ENCODE data around the gene TFE3.
A peak's percentile ranks its signal among the peaks of the same experiment; 100 is the strongest.

Gene TFE3

GRCh38 chrX:49043220-49043986 lies at the start of gene TFE3:
Gene TFE3 (minus strand): TSS chrX:49043357. CDS start chrX:49043226, 131 bp downstream.
- peak within 1 kb of the TSS; percentile 82 for H3K4me3 ChIP-seq (ENCODE audit: low read depth, low read length)
- TF ChIP-seq, protein P1, sequence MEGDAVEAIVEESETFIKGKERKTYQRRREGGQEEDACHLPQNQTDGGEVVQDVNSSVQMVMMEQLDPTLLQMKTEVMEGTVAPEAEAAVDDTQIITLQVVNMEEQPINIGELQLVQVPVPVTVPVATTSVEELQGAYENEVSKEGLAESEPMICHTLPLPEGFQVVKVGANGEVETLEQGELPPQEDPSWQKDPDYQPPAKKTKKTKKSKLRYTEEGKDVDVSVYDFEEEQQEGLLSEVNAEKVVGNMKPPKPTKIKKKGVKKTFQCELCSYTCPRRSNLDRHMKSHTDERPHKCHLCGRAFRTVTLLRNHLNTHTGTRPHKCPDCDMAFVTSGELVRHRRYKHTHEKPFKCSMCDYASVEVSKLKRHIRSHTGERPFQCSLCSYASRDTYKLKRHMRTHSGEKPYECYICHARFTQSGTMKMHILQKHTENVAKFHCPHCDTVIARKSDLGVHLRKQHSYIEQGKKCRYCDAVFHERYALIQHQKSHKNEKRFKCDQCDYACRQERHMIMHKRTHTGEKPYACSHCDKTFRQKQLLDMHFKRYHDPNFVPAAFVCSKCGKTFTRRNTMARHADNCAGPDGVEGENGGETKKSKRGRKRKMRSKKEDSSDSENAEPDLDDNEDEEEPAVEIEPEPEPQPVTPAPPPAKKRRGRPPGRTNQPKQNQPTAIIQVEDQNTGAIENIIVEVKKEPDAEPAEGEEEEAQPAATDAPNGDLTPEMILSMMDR (IDR thresholded peaks at IDR 0.05; ENCODE audit: insufficient read depth, low read depth, low read length, missing control alignments), result peak; percentile 56
- peak; percentile 98 for DNase-seq (ENCODE audit: low read depth)

GRCh38 chrX:49089553-49089952 lies 46.4 kb upstream of the TFE3 start:
- H3K4me3 ChIP-seq (ENCODE audit: low read depth, low read length), result no peak overlapping the region
- TF ChIP-seq, protein P1 (IDR thresholded peaks at IDR 0.05; ENCODE audit: insufficient read depth, low read depth, low read length, missing control alignments), result no peak
- DNase-seq (ENCODE audit: low read depth), result no peak

GRCh38 chrX:49082271-49082871 lies 39.2 kb upstream of the TFE3 start:
- DNase-seq (ENCODE audit: low read depth), result no peak
- H3K4me3 ChIP-seq (ENCODE audit: low read depth, low read length), result no peak overlapping the region
- TF ChIP-seq, protein P1 (IDR thresholded peaks at IDR 0.05; ENCODE audit: insufficient read depth, low read depth, low read length, missing control alignments), result no peak

GRCh38 chrX:49079489-49080428 lies 36.6 kb upstream of the TFE3 start, which contains the start of gene WDR45:
Gene WDR45 (minus strand): TSS chrX:49079887. CDS start chrX:49078095, 1,792 bp downstream.
- TF ChIP-seq, protein P1 (IDR thresholded peaks at IDR 0.05; ENCODE audit: insufficient read depth, low read depth, low read length, missing control alignments), result no peak
- peak; percentile 80 for DNase-seq (ENCODE audit: low read depth)
- H3K4me3 ChIP-seq (ENCODE audit: low read depth, low read length), result peak within 1 kb of the TSS; percentile 77

- H3K4me3 ChIP-seq (ENCODE audit: low read depth, low read length), result no peak overlapping the region
- DNase-seq (ENCODE audit: low read depth), result no peak
- TF ChIP-seq, protein P1 (IDR thresholded peaks at IDR 0.05; ENCODE audit: insufficient read depth, low read depth, low read length, missing control alignments), result no peak
These were observed 34.8 kb upstream of the TFE3 start for GRCh38 chrX:49077941-49078340.

DNA sequence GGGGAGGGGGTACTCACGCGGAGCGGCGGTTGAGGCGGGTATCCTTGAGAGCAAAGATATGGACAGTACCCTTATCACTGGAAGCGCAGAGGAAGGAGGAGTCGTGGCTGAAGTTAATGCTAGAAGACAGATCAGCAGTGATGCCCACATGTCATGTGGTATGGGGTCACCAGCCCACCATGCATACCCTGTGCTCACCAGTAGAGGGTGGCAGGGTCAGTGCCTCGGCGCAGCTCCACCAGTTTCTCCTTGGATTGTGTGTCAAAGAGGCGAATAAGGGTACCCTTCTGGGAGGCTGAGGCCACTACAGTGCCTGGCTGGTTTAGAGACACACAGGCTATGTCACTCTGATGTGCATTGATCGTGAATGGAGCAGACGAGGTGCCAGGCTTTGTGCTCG lies 32.2 kb upstream of the TFE3 start:
- H3K4me3 ChIP-seq (ENCODE audit: low read depth, low read length), result no peak overlapping the region
- TF ChIP-seq, protein P1 (IDR thresholded peaks at IDR 0.05; ENCODE audit: insufficient read depth, low read depth, low read length, missing control alignments), result no peak
- no peak for DNase-seq (ENCODE audit: low read depth)

Measured in GM12865 (cell line).